Breast epithelium (tissue), 4 donors: ENCODE data around the gene PSME1. TPM values are rescaled to one million over a fixed set of nuclear protein-coding genes. Genes with fewer than 3 reads are reported as not detected.

Experiments
- DNase-seq, 2 donors: peaks; one replicate each; pipeline ENCODE4 v3.0.0-alpha.2; 2019; ENCODE audit warnings: low spot score in 2 of 2
- H3K27ac ChIP-seq, 2 donors: fragments of 200-600 bp; sonication (generic) in 1 of 2; one replicate each; pipeline ENCODE4 v1.5.1; 2016 to 2019; ENCODE audit warnings: mild to moderate bottlenecking in 1 of 2
- H3K27me3 ChIP-seq, 2 donors: fragments of 200-600 bp; sonication (generic) in 1 of 2; one replicate each; pipeline versions ENCODE4 v1.5.1 to v1.6.0; 2017 to 2019; ENCODE audit warnings: control low read depth in 1 of 2, mild to moderate bottlenecking in 1 of 2
- H3K36me3 ChIP-seq: fragments of 200-600 bp; one replicate; pipeline ENCODE4 v1.5.1; 2019
- H3K4me1 ChIP-seq, 2 donors: fragments of 200-600 bp; sonication (generic); one replicate each; pipeline ENCODE4 v1.5.1; 2016 to 2019; ENCODE audit warnings: control low read depth in 1 of 2
- H3K4me3 ChIP-seq, 3 donors: fragments of 200-600 bp; sonication (generic); 1 replicate in 2 of 3; 2 replicates in 1 of 3; pipeline ENCODE4 v1.5.1; 2016 to 2019; ENCODE audit warnings: mild to moderate bottlenecking in 3 of 3, moderate library complexity in 2 of 3
- H3K9me3 ChIP-seq, 2 donors: fragments of 200-600 bp; sonication (generic) in 1 of 2; one replicate each; pipeline ENCODE4 v1.5.1; 2016 to 2019; ENCODE audit warnings: control low read depth in 1 of 2
- POLR2A ChIP-seq: fragments of 450-650 bp; IDR thresholded peaks from one replicate; pipeline ENCODE4 v1.6.1; 2016; ENCODE audit warnings: antibody characterized with exemption, mild to moderate bottlenecking, moderate library complexity
- POLR2AphosphoS5 ChIP-seq, 3 donors: sonication (generic); formaldehyde crosslinking; IDR thresholded peaks; one replicate each; pipeline ENCODE4 v1.6.1; 2017; ENCODE audit warnings: antibody characterized with exemption in 3 of 3
- intact Hi-C: fragments of 100-400 bp; cut with DNase I; formaldehyde crosslinking; loops from one replicate; pipeline ENCODE4 v1.15.1; 2023; ENCODE audit warnings: low total_unique reads
- total RNA-seq, 3 donors: library from RNA; depleted of rRNA; stranded (reverse); fragments of >200 nt; gene quantifications; one replicate each; pipeline ENCODE4 v1.1.0, GENCODE V29; 2016
- TF ChIP-seq, protein P1 (sequence below), 3 donors: fragments of 450-650 bp; IDR thresholded peaks; one replicate each; pipeline ENCODE4 v1.5.1; 2016 to 2017; ENCODE audit warnings: antibody characterized with exemption in 3 of 3, mild to moderate bottlenecking in 3 of 3, moderate library complexity in 3 of 3

Gene PSME1
- total RNA-seq, 3 donors from 2014 or later = 91.1 to 151 (median 135) TPM

DNA sequence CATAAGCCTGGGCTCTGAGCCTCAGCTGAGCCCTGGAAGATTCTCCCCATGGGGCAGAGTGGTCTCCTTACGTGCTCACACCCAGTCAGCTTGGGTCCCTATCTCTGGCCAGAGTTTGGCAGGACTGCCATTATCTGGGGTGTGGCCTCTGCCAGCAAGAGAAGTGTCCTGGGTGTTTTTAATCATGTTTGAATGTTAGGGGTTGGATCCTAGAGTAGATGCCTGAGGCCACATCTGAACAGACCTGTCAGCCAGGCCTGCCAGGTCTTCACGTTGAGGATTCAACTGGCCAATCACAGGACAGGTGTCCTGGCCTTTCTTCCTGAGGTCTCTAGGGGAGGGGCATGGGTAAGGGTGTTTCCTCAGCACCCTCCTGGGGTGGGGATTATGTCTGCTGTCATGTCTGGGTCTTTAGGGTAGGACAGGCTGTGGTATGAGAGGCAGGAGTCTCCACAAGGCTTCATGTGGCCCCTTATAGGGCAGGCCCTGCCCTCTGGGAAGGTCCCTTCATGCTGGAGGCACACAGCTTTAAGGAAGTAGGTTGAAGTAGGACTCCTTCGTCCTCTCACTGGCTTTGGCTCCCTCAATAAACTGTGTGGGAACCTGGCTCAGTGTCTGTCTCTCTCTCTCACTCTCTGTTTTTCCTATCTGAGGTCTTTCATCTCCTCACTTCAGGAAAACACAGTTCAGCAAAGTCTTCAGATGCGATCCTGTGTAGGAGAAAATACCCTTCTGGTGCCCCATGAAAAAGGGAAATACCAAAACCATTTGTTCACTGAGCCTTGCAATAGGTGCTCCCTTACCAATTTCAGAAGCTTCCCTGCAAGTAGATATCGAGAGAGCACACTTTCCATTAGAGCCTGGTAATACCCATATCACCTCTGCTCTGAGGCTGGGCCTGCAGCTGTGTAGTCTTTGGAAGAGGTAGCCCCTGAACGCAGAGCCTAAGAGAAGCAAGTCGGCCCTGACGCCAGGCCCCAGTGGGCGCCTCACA, 12.3 kb upstream of the PSME1 start:
- no peaks in the 10 kb centered on the region for H3K9me3 ChIP-seq
- no peaks in the 10 kb centered on the region for H3K27me3 ChIP-seq
- TF ChIP-seq, protein P1, sequence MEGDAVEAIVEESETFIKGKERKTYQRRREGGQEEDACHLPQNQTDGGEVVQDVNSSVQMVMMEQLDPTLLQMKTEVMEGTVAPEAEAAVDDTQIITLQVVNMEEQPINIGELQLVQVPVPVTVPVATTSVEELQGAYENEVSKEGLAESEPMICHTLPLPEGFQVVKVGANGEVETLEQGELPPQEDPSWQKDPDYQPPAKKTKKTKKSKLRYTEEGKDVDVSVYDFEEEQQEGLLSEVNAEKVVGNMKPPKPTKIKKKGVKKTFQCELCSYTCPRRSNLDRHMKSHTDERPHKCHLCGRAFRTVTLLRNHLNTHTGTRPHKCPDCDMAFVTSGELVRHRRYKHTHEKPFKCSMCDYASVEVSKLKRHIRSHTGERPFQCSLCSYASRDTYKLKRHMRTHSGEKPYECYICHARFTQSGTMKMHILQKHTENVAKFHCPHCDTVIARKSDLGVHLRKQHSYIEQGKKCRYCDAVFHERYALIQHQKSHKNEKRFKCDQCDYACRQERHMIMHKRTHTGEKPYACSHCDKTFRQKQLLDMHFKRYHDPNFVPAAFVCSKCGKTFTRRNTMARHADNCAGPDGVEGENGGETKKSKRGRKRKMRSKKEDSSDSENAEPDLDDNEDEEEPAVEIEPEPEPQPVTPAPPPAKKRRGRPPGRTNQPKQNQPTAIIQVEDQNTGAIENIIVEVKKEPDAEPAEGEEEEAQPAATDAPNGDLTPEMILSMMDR (IDR thresholded peaks at IDR 0.05) = no peak
- TF ChIP-seq POLR2AphosphoS5 (IDR thresholded peaks at IDR 0.05) = no peak
- TF ChIP-seq POLR2A = no peak
- intact Hi-C loops = loop anchor here (5.0 kb wide), 1 partner anchor 1191 kb away; no protein-coding TSS in a partner anchor
- no peak overlapping the region for H3K27ac ChIP-seq
- no peak overlapping the region for H3K4me3 ChIP-seq
- no peaks in the 10 kb centered on the region for H3K4me1 ChIP-seq
- DNase-seq = no peak
- H3K36me3 ChIP-seq = peaks cover 14% of the 10 kb centered on the region

DNA sequence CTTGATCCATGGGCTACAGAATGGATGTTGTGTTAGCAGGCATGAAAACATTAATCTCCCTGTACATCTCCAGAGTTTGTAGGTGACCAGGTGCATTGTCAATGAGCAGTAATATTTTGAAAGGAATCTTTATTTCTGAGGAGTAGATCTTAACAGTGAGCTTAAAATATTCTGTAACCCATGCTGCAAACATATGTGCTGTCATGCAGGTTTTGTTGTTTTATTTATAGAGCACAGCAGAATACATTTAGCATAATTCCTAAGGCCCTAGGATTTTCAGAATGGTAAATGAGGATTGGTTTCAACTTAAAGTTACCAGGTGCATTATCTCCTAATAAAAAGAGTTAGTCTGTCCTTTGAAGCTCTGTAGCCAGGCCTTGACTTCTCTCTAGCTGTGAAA, 9.1 kb upstream of the PSME1 start:
- no peaks in the 10 kb centered on the region for H3K27me3 ChIP-seq
- H3K4me1 ChIP-seq = no peaks in the 10 kb centered on the region
- intact Hi-C loops = no loop called here
- no peak overlapping the region for H3K4me3 ChIP-seq
- no peak overlapping the region for H3K27ac ChIP-seq
- TF ChIP-seq, protein P1 (IDR thresholded peaks at IDR 0.05) = no peak
- no peak for TF ChIP-seq POLR2A
- TF ChIP-seq POLR2AphosphoS5 (IDR thresholded peaks at IDR 0.05) = no peak
- H3K36me3 ChIP-seq = peaks cover 14% of the 10 kb centered on the region
- DNase-seq = no peak
- no peaks in the 10 kb centered on the region for H3K9me3 ChIP-seq

DNA sequence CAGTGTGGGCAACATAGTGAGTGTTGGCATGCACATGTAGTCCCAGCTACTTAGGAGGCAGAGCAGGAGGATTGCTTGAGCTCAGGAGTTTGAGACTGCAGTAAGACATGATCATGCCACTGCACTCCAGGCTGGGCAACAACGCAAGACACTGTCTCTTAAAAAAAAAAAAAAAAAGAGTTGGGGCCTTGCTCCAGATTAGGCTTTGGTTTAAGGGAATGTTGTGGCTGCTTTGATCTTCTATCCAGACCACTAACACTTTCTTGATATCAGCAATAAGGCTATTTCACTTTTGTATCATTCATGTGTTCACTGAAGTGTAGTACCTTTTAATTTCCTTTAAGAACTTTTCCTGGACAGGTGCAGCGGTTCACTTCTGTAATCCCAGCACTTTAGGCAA, 8.3 kb upstream of the PSME1 start:
- Histone ChIP-seq H3K4me3 (no peak overlapping the region), H3K27ac (no peak overlapping the region), H3K9me3 (no peaks in the 10 kb centered on the region), H3K27me3 (no peaks in the 10 kb centered on the region), H3K4me1 (no peaks in the 10 kb centered on the region), H3K36me3 (peaks cover 11% of the 10 kb centered on the region)
- intact Hi-C loops = no loop called here
- DNase-seq = no peak
- TF ChIP-seq POLR2AphosphoS5 (IDR thresholded peaks at IDR 0.05) (no peak), POLR2A (no peak)
- TF ChIP-seq, protein P1 (IDR thresholded peaks at IDR 0.05) = no peak

DNA sequence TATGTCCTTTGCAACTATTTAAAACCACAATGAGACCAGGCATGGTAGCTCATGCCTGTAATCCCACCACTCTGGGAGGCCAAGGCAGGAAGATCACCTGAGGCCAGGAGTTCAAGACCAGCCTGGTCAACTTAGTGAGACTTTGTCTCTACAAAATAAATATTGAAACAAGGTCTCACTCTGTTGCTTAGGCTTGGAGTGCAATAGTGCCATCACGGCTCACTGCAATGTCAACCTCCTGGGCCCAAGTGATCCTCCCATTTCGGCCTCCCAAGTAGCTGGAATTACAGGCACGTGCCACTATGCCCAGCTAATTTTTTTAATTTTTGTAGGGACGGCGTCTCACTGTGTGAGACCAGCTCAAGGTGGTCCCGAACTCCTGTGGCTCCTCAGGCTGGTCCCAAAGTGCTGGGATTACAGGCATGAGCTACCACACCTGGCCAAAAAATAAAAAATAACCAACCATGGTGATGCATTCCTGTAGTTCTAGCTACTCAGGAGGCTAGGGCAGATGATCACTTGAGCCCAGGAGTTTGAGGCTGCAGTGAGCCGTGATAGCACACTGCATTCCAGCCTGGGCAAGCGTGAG, 6.5 kb upstream of the PSME1 start:
- H3K9me3 ChIP-seq = no peaks in the 10 kb centered on the region
- intact Hi-C loops = no loop called here
- H3K27me3 ChIP-seq = no peaks in the 10 kb centered on the region
- no peaks in the 10 kb centered on the region for H3K36me3 ChIP-seq
- DNase-seq = no peak
- no peak overlapping the region for H3K4me3 ChIP-seq
- H3K27ac ChIP-seq = no peak overlapping the region
- no peaks in the 10 kb centered on the region for H3K4me1 ChIP-seq
- TF ChIP-seq POLR2A = no peak
- TF ChIP-seq POLR2AphosphoS5 (IDR thresholded peaks at IDR 0.05) = no peak
- TF ChIP-seq, protein P1 (IDR thresholded peaks at IDR 0.05) = no peak

DNA sequence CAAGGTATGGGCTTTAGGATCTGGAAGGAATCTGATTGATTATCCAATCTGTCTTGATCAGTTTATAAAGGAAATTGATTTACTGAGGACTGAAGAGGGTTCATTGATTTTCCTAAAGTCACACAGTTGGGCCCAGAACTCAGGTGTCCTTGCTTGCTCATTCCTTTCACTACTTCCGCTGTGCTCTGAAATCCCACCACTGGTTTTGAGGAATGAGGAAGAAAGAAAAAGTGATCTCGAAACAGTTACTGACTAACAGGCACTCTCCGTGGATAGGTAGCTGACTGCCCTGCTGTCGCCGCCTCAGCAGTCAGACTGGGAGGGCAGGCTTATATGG, 5.6 kb upstream of the PSME1 start, which contains the start of gene FITM1:
FITM1 (plus strand) TSS at position 280 of the 337 bp plus-strand sequence. CDS start 905 bp downstream, outside the sequence.
- H3K4me3 ChIP-seq = no peak within 1 kb of the TSS
- no peaks in the 10 kb centered on the region for H3K4me1 ChIP-seq
- intact Hi-C loops = no loop called here
- H3K27ac ChIP-seq = peak within 1 kb of the TSS; percentile 73 to 74
- H3K36me3 ChIP-seq = no peaks in the 10 kb centered on the region
- TF ChIP-seq, protein P1 (IDR thresholded peaks at IDR 0.05) = no peak
- TF ChIP-seq POLR2A (no peak), POLR2AphosphoS5 (IDR thresholded peaks at IDR 0.05) (no peak)
- no peak for DNase-seq
- H3K9me3 ChIP-seq = no peaks in the 10 kb centered on the region
- no peaks in the 10 kb centered on the region for H3K27me3 ChIP-seq
